ENCODE results near the gene TOMM40. TPM values are rescaled to one million over a fixed set of nuclear protein-coding genes. Genes with fewer than 3 reads are reported as not detected.

Gene TOMM40
- total and polyA plus RNA-seq, 2 of the 13 experiments (the other 11 are each of a cell fraction or from before 2014, with no cell fraction given): 72.0 to 110 TPM

DNA sequence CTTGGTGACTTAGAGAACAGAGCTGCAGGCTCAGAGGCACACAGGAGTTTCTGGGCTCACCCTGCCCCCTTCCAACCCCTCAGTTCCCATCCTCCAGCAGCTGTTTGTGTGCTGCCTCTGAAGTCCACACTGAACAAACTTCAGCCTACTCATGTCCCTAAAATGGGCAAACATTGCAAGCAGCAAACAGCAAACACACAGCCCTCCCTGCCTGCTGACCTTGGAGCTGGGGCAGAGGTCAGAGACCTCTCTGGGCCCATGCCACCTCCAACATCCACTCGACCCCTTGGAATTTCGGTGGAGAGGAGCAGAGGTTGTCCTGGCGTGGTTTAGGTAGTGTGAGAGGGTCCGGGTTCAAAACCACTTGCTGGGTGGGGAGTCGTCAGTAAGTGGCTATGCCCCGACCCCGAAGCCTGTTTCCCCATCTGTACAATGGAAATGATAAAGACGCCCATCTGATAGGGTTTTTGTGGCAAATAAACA lies 33.2 kb downstream of the TOMM40 start (continued):
- TF ChIP-seq SAP130 (CRISPR knock-in tag; IDR thresholded peaks at IDR 0.05; ENCODE audit: low read depth) (peak; percentile 96), TBL1XR1 (IDR thresholded peaks at IDR 0.05; ENCODE audit: borderline replicate concordance, low read length, partially characterized antibody) (peak; percentile 97), ZNF333 (CRISPR knock-in tag; IDR thresholded peaks at IDR 0.05; ENCODE audit: borderline replicate concordance) (no peak), ZNF747 (CRISPR knock-in tag; IDR thresholded peaks at IDR 0.05; ENCODE audit: borderline replicate concordance) (peak; percentile 94), ZNF629 (CRISPR knock-in tag; conservative IDR thresholded peaks at IDR 0.05) (peak; percentile 84), HOXA3 (CRISPR knock-in tag; IDR thresholded peaks at IDR 0.05) (peak; percentile 91), ZNF879 (CRISPR knock-in tag; IDR thresholded peaks at IDR 0.05) (no peak), NR2F6 (IDR thresholded peaks at IDR 0.05) (peak; percentile 100), NR2F6 (CRISPR knock-in tag; IDR thresholded peaks at IDR 0.05) (peak; percentile 100), TBP (CRISPR knock-in tag; IDR thresholded peaks at IDR 0.05) (no peak), FOXK1 (CRISPR knock-in tag; IDR thresholded peaks at IDR 0.05; ENCODE audit: borderline replicate concordance, low read depth) (peak; percentile 94; the same call in 1 of the 2 replicates), SMYD3 (CRISPR knock-in tag; IDR thresholded peaks at IDR 0.05) (no peak), NKX3-1 (CRISPR knock-in tag; IDR thresholded peaks at IDR 0.05) (0 out of 2 replicates have a peak, but pooled peaks have one; percentile 25), NFE2 (CRISPR knock-in tag; IDR thresholded peaks at IDR 0.05) (no peak), ZNF878 (CRISPR knock-in tag; IDR thresholded peaks at IDR 0.05) (0 out of 2 replicates have a peak, but pooled peaks have one; percentile 51), KAT8 (CRISPR knock-in tag; IDR thresholded peaks at IDR 0.05) (peak; percentile 70; the same call in 1 of the 2 replicates), PAF1 (CRISPR knock-in tag; IDR thresholded peaks at IDR 0.05) (peak; percentile 75; the same call in 1 of the 2 replicates), HNRNPH1 (optimal IDR thresholded peaks at IDR 0.05; ENCODE audit: low read depth, low read length) (peak; percentile 60), KLF12 (CRISPR knock-in tag; IDR thresholded peaks at IDR 0.05; ENCODE audit: borderline replicate concordance) (peak; percentile 65; the same call in 1 of the 2 replicates), NFYC (CRISPR knock-in tag; IDR thresholded peaks at IDR 0.05) (peak; percentile 29; the same call in 1 of the 2 replicates), IKZF1 (IDR thresholded peaks at IDR 0.05) (no peak), JUNB (CRISPR knock-in tag; IDR thresholded peaks at IDR 0.05; ENCODE audit: borderline replicate concordance) (peak; percentile 74; the same call in 1 of the 2 replicates), PHF8 (CRISPR knock-in tag; IDR thresholded peaks at IDR 0.05) (peak; percentile 44; the same call in 1 of the 2 replicates), JUN (CRISPR knock-in tag; IDR thresholded peaks at IDR 0.05) (peak; percentile 90), CC2D1A (CRISPR knock-in tag; IDR thresholded peaks at IDR 0.05) (no peak), FOXO1 (CRISPR knock-in tag; IDR thresholded peaks at IDR 0.05) (peak; percentile 100)
- TF ChIP-seq, protein P1, sequence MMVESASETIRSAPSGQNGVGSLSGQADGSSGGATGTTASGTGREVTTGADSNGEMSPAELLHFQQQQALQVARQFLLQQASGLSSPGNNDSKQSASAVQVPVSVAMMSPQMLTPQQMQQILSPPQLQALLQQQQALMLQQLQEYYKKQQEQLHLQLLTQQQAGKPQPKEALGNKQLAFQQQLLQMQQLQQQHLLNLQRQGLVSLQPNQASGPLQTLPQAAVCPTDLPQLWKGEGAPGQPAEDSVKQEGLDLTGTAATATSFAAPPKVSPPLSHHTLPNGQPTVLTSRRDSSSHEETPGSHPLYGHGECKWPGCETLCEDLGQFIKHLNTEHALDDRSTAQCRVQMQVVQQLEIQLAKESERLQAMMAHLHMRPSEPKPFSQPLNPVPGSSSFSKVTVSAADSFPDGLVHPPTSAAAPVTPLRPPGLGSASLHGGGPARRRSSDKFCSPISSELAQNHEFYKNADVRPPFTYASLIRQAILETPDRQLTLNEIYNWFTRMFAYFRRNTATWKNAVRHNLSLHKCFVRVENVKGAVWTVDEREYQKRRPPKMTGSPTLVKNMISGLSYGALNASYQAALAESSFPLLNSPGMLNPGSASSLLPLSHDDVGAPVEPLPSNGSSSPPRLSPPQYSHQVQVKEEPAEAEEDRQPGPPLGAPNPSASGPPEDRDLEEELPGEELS (CRISPR knock-in tag; IDR thresholded peaks at IDR 0.05): peak; percentile 99
- TF ChIP-seq, protein P2, sequence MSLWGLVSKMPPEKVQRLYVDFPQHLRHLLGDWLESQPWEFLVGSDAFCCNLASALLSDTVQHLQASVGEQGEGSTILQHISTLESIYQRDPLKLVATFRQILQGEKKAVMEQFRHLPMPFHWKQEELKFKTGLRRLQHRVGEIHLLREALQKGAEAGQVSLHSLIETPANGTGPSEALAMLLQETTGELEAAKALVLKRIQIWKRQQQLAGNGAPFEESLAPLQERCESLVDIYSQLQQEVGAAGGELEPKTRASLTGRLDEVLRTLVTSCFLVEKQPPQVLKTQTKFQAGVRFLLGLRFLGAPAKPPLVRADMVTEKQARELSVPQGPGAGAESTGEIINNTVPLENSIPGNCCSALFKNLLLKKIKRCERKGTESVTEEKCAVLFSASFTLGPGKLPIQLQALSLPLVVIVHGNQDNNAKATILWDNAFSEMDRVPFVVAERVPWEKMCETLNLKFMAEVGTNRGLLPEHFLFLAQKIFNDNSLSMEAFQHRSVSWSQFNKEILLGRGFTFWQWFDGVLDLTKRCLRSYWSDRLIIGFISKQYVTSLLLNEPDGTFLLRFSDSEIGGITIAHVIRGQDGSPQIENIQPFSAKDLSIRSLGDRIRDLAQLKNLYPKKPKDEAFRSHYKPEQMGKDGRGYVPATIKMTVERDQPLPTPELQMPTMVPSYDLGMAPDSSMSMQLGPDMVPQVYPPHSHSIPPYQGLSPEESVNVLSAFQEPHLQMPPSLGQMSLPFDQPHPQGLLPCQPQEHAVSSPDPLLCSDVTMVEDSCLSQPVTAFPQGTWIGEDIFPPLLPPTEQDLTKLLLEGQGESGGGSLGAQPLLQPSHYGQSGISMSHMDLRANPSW (CRISPR knock-in tag; IDR thresholded peaks at IDR 0.05; ENCODE audit: borderline replicate concordance): peak; percentile 83; the same call in 1 of the 2 replicates
- TF ChIP-seq, protein P3, sequence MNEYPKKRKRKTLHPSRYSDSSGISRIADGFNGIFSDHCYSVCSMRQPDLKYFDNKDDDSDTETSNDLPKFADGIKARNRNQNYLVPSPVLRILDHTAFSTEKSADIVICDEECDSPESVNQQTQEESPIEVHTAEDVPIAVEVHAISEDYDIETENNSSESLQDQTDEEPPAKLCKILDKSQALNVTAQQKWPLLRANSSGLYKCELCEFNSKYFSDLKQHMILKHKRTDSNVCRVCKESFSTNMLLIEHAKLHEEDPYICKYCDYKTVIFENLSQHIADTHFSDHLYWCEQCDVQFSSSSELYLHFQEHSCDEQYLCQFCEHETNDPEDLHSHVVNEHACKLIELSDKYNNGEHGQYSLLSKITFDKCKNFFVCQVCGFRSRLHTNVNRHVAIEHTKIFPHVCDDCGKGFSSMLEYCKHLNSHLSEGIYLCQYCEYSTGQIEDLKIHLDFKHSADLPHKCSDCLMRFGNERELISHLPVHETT (CRISPR knock-in tag; conservative IDR thresholded peaks at IDR 0.05): peak; percentile 75; the same call in 1 of the 2 replicates

All from HepG2 (cell line).